Breast epithelium (tissue), 3 donors: ENCODE measurements around the gene GNAQ.

Experiments used
- POLR2A ChIP-seq: fragments of 450-650 bp; IDR thresholded peaks from one replicate; pipeline ENCODE4 v1.6.1; 2016; ENCODE audit warnings: antibody characterized with exemption, mild to moderate bottlenecking, moderate library complexity
- POLR2AphosphoS5 ChIP-seq, 3 donors: sonication (generic); formaldehyde crosslinking; IDR thresholded peaks; one replicate each; pipeline ENCODE4 v1.6.1; 2017; ENCODE audit warnings: antibody characterized with exemption in 3 of 3

GRCh38 chr9:77939149-77939668, 92.4 kb downstream of the GNAQ start:
- no peak for TF ChIP-seq POLR2A
- TF ChIP-seq POLR2AphosphoS5 (IDR thresholded peaks at IDR 0.05): no peak
